ENCODE data around the gene MLLT1.

The MLLT1 gene

DNA sequence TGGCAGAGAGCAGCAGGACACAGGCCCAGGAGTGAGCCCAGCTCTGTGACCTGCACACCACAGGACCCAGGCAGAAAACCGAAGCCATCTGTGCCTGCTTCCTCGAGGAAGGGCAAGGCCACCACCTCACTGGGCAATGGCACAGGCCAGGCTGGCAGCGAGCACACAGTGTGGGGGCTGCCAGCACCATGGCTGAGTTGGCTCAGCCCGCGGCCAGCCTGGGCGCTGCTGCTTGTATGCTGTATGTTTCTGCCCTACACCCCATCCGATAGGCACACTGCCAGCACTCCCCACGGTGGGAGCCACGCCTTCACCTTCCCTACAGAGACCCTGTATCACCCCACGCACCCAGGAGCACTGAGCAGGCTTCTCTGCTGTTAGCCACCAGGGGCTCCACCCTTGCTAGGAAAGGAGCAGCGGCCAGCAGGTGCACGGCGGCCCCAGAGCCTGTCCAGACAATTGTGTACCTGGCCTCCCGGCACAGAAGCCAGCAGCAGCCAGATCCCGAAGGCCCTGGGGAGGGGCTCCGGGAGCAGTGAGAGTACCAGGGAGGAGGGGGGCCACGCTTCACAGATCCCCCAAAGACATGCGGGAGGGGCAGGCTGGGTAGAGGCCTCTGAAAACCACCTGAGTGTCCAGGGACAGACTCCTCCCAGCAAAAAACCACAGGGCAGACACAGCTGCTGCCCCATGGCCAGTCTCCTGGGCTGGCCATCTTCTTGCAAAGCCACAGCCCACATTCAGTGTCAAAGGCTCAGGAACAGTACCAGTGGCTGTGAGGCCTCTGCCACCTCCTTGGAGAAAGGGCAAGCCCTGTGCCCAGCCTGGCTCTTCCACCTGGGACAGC, 56.1 kb downstream of the MLLT1 start:
- DNase-seq (ENCODE audit: low spot score): no peak

GRCh38 chr19:6222884-6223283, 56.9 kb downstream of the MLLT1 start:
- DNase-seq (ENCODE audit: low spot score): no peak
- TF ChIP-seq CTCF (IDR thresholded peaks at IDR 0.05; ENCODE audit: extremely low read depth, missing control alignments): no peak

More for the DNA sequence above, 56.1 kb downstream of the MLLT1 start:
- TF ChIP-seq CTCF (IDR thresholded peaks at IDR 0.05; ENCODE audit: extremely low read depth, missing control alignments): no peak

GRCh38 chr19:6221878-6222746, 57.7 kb downstream of the MLLT1 start:
- no peak for TF ChIP-seq CTCF (IDR thresholded peaks at IDR 0.05; ENCODE audit: extremely low read depth, missing control alignments)
- no peak for DNase-seq (ENCODE audit: low spot score)

DNA sequence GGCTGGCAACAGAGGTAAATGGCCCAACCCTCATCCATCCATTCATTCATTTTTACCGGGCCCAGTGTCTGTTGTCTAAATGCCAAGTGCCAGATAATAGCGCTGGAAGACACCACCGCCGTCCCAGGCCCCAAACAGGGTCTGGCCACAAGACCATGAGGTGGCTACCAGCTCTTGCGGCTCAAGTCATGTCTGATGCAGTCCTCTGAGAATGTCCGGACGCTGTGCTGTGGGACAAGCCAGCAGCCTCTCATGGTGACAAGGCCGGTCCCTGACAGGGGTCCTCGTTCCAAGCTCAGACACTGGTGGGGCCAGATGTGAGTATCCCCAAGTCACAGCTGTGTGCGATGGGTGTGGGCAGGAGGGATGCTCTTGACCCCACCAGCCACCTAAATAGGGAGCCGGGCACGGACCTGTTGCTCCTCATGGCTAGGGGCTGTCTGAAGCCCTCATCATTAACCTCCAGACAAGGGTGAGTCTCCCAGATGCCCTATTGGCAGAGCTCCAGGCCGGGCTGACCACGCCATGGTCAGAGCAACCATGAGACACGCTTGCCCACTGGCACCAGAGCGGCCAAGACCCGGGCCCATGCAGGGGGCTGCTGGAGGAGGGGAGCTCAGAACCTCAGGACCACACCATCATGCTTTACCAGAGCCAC, 58.4 kb downstream of the MLLT1 start:
- TF ChIP-seq CTCF (IDR thresholded peaks at IDR 0.05; ENCODE audit: extremely low read depth, missing control alignments): no peak
- DNase-seq (ENCODE audit: low spot score): no peak

- DNase-seq (ENCODE audit: low spot score): no peak
- no peak for TF ChIP-seq CTCF (IDR thresholded peaks at IDR 0.05; ENCODE audit: extremely low read depth, missing control alignments)
These were observed 59.2 kb downstream of the MLLT1 start for GRCh38 chr19:6220385-6221191.

DNA sequence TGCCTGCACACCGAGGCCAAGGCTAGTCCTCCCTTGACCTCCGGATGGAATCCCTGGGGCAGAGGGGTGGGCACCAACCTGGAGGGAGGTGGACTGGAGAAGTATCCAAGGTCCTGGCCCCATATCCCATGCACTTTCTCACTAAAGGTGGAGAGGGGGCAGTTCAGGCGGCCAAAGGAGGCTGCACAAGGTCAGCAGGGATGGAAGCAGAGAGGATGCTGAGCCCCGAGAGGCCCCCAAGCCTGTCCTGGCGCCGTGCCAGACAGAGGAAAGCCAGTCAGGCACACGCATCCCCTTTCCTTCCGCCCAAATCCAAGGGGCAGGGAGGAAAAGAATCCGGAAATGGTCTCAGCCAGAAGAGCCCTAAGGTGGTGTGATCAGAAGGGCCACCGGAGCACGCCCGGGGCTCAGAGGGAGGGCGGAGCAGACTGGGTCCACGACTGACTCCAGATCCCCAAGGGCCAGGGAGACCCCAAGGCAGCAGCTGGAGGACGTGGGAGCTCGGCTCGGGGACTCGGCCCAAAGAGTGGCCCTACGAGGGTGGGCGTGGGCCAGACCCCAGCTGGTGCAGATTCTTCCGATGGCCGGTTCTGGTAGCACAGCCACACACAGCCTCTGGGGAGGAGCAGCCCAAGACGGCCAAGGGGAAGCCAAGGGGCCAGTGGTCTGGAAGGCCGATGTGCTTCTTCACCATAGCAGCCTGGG, 60.0 kb downstream of the MLLT1 start:
- TF ChIP-seq CTCF (IDR thresholded peaks at IDR 0.05; ENCODE audit: extremely low read depth, missing control alignments): no peak
- DNase-seq (ENCODE audit: low spot score): no peak
